ENCODE data around the gene MACROD1.
A peak's percentile ranks its signal among the peaks of the same experiment; 100 is the strongest.

The MACROD1 gene

DNA sequence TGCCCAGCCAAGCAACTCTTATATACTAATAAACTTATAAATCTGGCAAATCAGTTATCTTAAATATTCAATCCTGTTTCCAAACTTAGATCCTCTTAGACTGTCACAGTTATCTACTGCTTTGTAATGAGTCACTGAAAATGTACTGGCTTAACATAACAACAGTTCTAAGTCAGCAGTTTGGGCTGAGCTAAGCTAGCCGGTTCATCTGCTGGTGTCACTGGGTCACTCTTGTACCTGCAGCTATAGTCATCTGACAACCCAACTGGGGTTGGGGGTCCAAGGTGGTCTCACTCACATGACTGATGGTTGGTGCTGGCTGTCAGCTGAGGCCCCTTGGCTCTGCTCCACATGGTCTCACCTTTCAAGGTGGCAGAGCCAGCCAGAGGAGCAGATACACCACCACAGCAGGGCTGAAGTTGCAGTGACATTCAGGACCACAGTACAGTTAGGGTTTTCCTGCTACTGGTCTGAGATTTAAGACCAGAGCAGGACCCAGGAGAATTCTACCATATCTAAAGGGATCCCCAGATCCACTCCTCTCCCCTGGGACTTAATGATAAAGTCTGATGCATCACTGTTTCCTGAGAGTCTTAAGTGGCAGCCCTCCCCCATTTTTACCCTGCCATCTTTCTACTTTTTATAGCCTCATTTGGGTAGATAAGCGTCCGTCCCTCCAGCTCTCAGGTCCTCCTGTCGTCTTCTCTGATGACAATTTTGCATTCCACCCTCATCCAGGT is 7.9 kb upstream of the MACROD1 start:
- Histone ChIP-seq H3K9me3 (ENCODE audit: control insufficient read depth, low read length) (no peaks in the 10 kb centered on the region), H3K9ac (no peak overlapping the region), H3K36me3 (ENCODE audit: control insufficient read depth, insufficient read depth, low read length) (no peaks in the 10 kb centered on the region), H3K27me3 (ENCODE audit: control insufficient read depth, insufficient read depth, low read length) (no peaks in the 10 kb centered on the region), H2AFZ (no peak overlapping the region), H3K27ac (no peak overlapping the region), H3K4me3 (ENCODE audit: low read depth, low read length) (no peak overlapping the region), H3K4me1 (no peaks in the 10 kb centered on the region), H3K4me2 (ENCODE audit: low read length) (no peak overlapping the region), H3K79me2 (no peaks in the 10 kb centered on the region)
- TF ChIP-seq CTCF (IDR thresholded peaks at IDR 0.05), result no peak

DNA sequence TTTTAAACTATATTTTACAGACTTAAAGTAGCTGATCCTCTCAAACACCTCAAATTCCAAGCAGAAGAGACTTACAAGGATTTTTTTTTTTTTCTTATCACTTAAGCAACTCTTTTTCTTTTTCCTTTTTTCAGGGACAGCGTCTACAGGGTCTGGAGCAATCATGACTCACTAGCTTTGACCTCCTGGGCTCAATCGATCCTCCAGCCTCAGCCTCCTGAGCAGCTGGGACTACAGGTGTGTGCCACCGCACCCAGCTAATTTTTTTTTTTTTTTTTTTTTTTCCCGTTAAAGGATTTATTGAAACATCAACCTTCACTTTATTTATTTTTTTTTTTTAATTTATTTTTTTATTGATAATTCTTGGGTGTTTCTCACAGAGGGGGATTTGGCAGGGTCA is 4.5 kb upstream of the MACROD1 start:
- H3K36me3 ChIP-seq (ENCODE audit: control insufficient read depth, insufficient read depth, low read length), result no peaks in the 10 kb centered on the region
- no peak overlapping the region for H3K4me3 ChIP-seq (ENCODE audit: low read depth, low read length)
- no peak overlapping the region for H3K4me2 ChIP-seq (ENCODE audit: low read length)
- H3K27ac ChIP-seq, result no peak overlapping the region
- no peaks in the 10 kb centered on the region for H3K79me2 ChIP-seq
- H2AFZ ChIP-seq, result no peak overlapping the region
- no peaks in the 10 kb centered on the region for H3K4me1 ChIP-seq
- no peaks in the 10 kb centered on the region for H3K27me3 ChIP-seq (ENCODE audit: control insufficient read depth, insufficient read depth, low read length)
- H3K9me3 ChIP-seq (ENCODE audit: control insufficient read depth, low read length), result no peaks in the 10 kb centered on the region
- no peak for TF ChIP-seq CTCF (IDR thresholded peaks at IDR 0.05)
- no peak overlapping the region for H3K9ac ChIP-seq

GRCh38 chr11:64165481-64165841 is 452 bp downstream of the MACROD1 start:
- H3K9me3 ChIP-seq (ENCODE audit: control insufficient read depth, low read length), result no peaks in the 10 kb centered on the region
- H3K4me3 ChIP-seq (ENCODE audit: low read depth, low read length), result peak overlapping the region; percentile 39
- no peak overlapping the region for H3K27ac ChIP-seq
- H3K9ac ChIP-seq, result no peak overlapping the region
- H3K79me2 ChIP-seq, result no peaks in the 10 kb centered on the region
- peak overlapping the region; percentile 93 for H2AFZ ChIP-seq
- H3K4me1 ChIP-seq, result no peaks in the 10 kb centered on the region
- H3K36me3 ChIP-seq (ENCODE audit: control insufficient read depth, insufficient read depth, low read length), result no peaks in the 10 kb centered on the region
- H3K4me2 ChIP-seq (ENCODE audit: low read length), result peak overlapping the region; percentile 64
- no peak for TF ChIP-seq CTCF (IDR thresholded peaks at IDR 0.05)
- no peaks in the 10 kb centered on the region for H3K27me3 ChIP-seq (ENCODE audit: control insufficient read depth, insufficient read depth, low read length)

DNA sequence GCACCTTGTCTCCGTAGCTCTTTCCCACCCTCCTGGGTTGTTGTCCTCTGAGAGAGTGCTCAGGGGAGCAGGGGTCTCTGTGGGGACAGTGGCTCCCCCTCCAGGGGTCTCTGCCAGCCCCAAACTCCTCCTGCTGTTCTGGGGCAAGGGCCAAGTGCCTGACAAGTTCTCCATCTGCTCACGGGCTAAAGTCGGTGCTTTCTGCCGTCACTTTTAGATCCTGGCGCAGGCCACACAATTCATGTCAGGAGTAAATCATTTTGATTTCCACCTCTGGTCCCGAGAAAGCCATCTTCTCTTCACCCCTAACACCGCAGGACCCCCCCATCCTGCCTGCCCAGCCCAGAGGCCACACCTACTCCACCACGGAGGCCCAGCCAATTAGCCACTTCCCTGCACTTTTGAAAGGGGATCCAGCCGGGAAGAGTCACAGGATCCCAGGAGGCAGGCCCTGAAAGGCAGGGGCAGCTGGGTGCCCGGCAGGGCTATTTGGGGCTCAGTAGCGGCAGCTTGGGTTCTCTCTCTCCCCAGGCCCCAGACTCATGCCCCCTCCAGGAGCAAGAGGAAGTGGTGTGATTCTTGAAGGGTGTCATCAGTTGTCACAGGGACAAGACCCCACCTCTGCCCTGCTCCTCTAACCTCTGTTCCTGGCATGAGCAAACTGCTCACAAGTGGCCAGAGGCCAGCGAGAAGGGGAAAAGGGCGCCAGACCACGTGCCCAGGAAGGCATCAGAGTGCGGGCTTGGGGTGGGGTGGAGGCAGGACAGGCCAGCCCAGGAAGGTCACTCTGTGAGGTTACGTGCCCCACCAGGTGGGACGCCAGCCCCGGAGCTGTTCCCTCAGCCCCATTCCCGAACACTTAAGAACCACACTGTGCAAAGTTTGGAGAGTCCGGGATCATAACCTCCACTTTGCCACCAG is 1.3 kb downstream of the MACROD1 start:
- Histone ChIP-seq H3K27ac (no peak overlapping the region), H3K27me3 (ENCODE audit: control insufficient read depth, insufficient read depth, low read length) (no peaks in the 10 kb centered on the region), H3K4me2 (ENCODE audit: low read length) (peak overlapping the region; percentile 64), H3K4me3 (ENCODE audit: low read depth, low read length) (peak overlapping the region; percentile 39), H2AFZ (peak overlapping the region; percentile 93), H3K4me1 (no peaks in the 10 kb centered on the region), H3K36me3 (ENCODE audit: control insufficient read depth, insufficient read depth, low read length) (no peaks in the 10 kb centered on the region), H3K9me3 (ENCODE audit: control insufficient read depth, low read length) (no peaks in the 10 kb centered on the region), H3K9ac (no peak overlapping the region), H3K79me2 (no peaks in the 10 kb centered on the region)
- no peak for TF ChIP-seq CTCF (IDR thresholded peaks at IDR 0.05)
